GM18498 (cell line): ENCODE data around the gene BRCA1.
"Not testable (repeated sequence)": the region's sequence is repeated elsewhere in the genome, so short reads cannot be mapped to it uniquely, and the experiment has no call there.

Experiments
- ATAC-seq: cut with Tn5 transposase; IDR thresholded peaks from one replicate; pipeline ENCODE4 v1.9.1; 2021; ENCODE audit warnings: mild to moderate bottlenecking, moderate library complexity; ENCODE audit not compliant: unreplicated experiment

BRCA1 gene

GRCh38 chr17:43125133-43125966 is at the start of gene BRCA1:
Gene BRCA1 (minus strand): TSS chr17:43125364. CDS start chr17:43124096, 1,268 bp downstream.
- ATAC-seq, result peak; percentile 97

- ATAC-seq, result no peak
Measured at GRCh38 chr17:43171586-43172487, 46.7 kb upstream of the BRCA1 start.

GRCh38 chr17:43170766-43171585 is 45.8 kb upstream of the BRCA1 start, which contains the start of gene NBR1:
Gene NBR1 (plus strand): TSS chr17:43171214. CDS start chr17:43175800, 4,586 bp downstream.
- ATAC-seq, result peak; percentile 78

GRCh38 chr17:43170140-43170765 is 45.1 kb upstream of the BRCA1 start:
- peak; percentile 73 for ATAC-seq

- ATAC-seq, result peak; percentile 24
Measured at GRCh38 chr17:43169561-43170139, 44.5 kb upstream of the BRCA1 start.

GRCh38 chr17:43165971-43166370 is 40.8 kb upstream of the BRCA1 start:
- ATAC-seq, result not testable (repeated sequence)

GRCh38 chr17:43159957-43160356 is 34.8 kb upstream of the BRCA1 start:
- ATAC-seq, result not testable (repeated sequence)

GRCh38 chr17:43159232-43159631 is 34.1 kb upstream of the BRCA1 start:
- not testable (repeated sequence) for ATAC-seq

GRCh38 chr17:43155666-43156065 is 30.5 kb upstream of the BRCA1 start:
- ATAC-seq, result no peak

GRCh38 chr17:43153197-43153835 is 28.2 kb upstream of the BRCA1 start:
- ATAC-seq, result not testable (repeated sequence)

GRCh38 chr17:43151880-43152456 is 26.8 kb upstream of the BRCA1 start:
- ATAC-seq, result no peak

GRCh38 chr17:43146649-43147048 is 21.5 kb upstream of the BRCA1 start:
- no peak for ATAC-seq

GRCh38 chr17:43143201-43143600 is 18.0 kb upstream of the BRCA1 start:
- no peak for ATAC-seq

GRCh38 chr17:43142153-43142552 is 17.0 kb upstream of the BRCA1 start:
- no peak for ATAC-seq

- no peak for ATAC-seq
Measured at GRCh38 chr17:43140396-43141332, 15.5 kb upstream of the BRCA1 start.

GRCh38 chr17:43138531-43138930 is 13.4 kb upstream of the BRCA1 start:
- not testable (repeated sequence) for ATAC-seq

- ATAC-seq, result not testable (repeated sequence)
Measured at GRCh38 chr17:43136574-43136973, 11.4 kb upstream of the BRCA1 start.

GRCh38 chr17:43135454-43135819 is 10.3 kb upstream of the BRCA1 start:
- no peak for ATAC-seq
